Ectodermal cell (in vitro differentiated cells): ENCODE results near the gene NGFR.

Source experiments
- H3K27ac ChIP-seq: 2 replicates; pipeline ENCODE4 v1.7.0; 2013; ENCODE audit warnings: mild to moderate bottlenecking, low read depth, low read length; ENCODE audit not compliant: insufficient read depth, poor library complexity, severe bottlenecking
- H3K27me3 ChIP-seq: 2 replicates; pipeline ENCODE4 v1.7.0; 2013; ENCODE audit warnings: mild to moderate bottlenecking, low read length; ENCODE audit not compliant: insufficient read depth, control insufficient read depth, poor library complexity, severe bottlenecking
- H3K36me3 ChIP-seq: one replicate; pipeline ENCODE4 v1.7.0; 2013; ENCODE audit warnings: low read length; ENCODE audit not compliant: control insufficient read depth, insufficient read depth
- H3K4me1 ChIP-seq: one replicate; pipeline ENCODE4 v1.7.0; 2013; ENCODE audit warnings: low read length; ENCODE audit not compliant: control insufficient read depth, insufficient read depth
- H3K4me3 ChIP-seq: 2 replicates; pipeline ENCODE4 v1.7.0; 2013; ENCODE audit warnings: low read depth, low read length, control low read depth; ENCODE audit not compliant: insufficient read depth
- H3K9me3 ChIP-seq: 2 replicates; pipeline ENCODE4 v1.7.0; 2013; ENCODE audit warnings: mild to moderate bottlenecking, low read length, moderate library complexity; ENCODE audit not compliant: control insufficient read depth
- WGBS, 2 experiments: methylation state at CpG; one replicate each; pipeline ENCODE4 v1.1.7; 2013; ENCODE audit warnings: missing lambda C conversion rate in 2 of 2; 5-methylcytosine and 5-hydroxymethylcytosine counted together

Gene NGFR

DNA sequence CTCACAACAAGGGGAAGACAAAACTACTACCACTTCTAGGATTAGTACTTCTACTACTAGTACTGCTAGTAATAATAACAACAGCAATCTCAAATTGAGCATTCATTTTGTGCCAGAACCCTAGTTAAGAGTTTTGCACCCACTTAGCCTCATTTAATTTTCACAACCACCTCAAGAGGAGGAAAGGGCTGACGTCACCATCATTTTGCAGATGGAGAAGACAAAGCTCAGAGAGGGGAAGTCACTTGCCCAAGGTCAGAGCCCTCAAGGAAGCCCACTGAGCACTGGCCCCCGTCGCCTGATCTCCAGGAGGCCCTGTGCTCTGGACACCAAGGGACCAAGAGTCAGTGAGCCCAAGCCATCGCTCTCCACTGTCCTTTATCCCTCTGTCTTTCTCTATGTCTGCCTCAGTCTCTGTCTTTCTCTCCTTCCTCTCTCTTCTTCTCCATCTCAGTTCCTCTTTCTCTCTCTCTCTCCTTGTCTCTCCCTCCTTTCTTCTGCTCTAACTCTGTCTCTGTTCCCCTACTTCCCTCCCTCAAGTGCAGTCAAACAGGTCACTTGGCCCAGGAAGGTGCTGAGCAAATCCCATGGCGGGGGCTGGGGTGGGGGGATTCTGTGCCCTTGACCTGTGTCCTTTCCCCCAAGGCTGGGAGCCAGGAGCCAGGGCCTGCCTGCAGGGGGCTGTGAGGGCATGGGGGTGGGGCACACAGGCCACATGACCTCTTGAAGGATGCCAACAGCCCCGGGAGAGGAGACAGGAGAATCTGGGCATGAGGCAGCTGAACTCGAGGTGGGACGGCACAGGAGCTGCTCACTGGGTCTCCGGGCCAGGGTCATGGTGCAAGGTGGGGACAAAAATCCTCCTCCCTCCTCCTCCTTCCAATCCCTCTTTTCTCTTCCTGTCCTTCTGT is 11.2 kb upstream of the NGFR start:
- Histone ChIP-seq H3K36me3 (no peaks in the 10 kb centered on the region), H3K4me3 (no peak overlapping the region), H3K27me3 (peaks cover 8% of the 10 kb centered on the region), H3K27ac (no peak overlapping the region), H3K4me1 (peaks cover 27% of the 10 kb centered on the region), H3K9me3 (no peaks in the 10 kb centered on the region)
- 75% methylated on average over 9 of the region's 9 CpGs for WGBS, 2 experiments

DNA sequence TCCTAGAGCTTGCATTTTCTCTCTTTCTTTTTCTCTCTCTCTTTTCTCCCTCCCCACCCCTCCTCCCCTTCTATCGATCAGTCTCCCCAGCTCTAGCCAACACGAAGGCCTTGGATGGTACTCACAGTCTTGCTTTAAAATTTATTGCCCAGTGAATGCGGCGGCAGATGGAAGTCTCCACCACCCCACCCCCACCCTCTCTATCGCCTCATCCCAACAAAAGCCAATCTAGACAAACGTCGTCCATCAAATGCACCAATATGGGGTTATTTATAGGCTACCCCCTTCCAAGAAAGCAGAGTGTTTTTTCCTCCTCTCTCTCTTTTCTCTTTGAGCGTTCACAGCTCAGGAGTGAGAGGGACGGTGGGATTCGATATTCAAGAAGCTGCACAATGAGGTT is 10.5 kb upstream of the NGFR start:
- H3K9me3 ChIP-seq: no peaks in the 10 kb centered on the region
- H3K27me3 ChIP-seq: peaks cover 6% of the 10 kb centered on the region
- H3K27ac ChIP-seq: no peak overlapping the region
- H3K4me3 ChIP-seq: no peak overlapping the region
- 80 to 82% methylated on average over 10 of the region's 10 CpGs for WGBS, 2 experiments
- H3K36me3 ChIP-seq: no peaks in the 10 kb centered on the region
- peaks cover 27% of the 10 kb centered on the region for H3K4me1 ChIP-seq

DNA sequence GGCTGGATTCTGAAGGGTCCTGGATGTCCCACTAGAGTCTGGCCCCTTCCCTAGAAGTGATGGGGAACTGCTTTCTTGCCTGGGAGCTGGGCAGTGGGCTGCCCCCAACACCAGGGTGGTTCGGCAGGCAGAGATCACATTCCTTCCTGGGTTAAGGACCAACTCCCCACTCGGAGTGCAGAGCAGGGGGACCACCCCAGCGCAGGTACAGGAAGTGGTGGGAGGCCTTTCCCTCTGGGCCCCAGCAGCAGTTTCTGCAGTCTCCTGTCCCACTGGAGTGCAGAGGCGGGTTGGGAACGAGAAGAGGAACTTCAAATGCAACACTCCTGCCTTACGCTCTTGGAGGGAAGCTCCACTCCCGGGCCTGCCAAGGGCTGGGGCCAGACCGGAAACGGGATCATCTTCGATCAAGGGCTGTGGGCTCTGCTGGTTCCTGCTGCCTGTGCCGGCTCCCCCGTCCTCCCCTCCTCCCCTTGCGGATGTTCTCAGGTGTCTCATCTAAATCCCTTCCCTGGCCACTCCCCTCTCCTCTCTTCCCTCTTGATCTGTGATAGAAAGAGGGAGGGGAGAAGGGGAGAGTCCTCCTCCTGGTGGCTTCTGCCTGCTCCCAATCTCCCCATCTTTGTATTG is 9.0 kb upstream of the NGFR start:
- peaks cover 27% of the 10 kb centered on the region for H3K4me1 ChIP-seq
- WGBS, 2 experiments: 24% methylated on average over 12 to 13 of the region's 13 CpGs
- no peaks in the 10 kb centered on the region for H3K9me3 ChIP-seq
- H3K27ac ChIP-seq: no peak overlapping the region
- H3K27me3 ChIP-seq: no peaks in the 10 kb centered on the region
- H3K36me3 ChIP-seq: no peaks in the 10 kb centered on the region
- H3K4me3 ChIP-seq: no peak overlapping the region

DNA sequence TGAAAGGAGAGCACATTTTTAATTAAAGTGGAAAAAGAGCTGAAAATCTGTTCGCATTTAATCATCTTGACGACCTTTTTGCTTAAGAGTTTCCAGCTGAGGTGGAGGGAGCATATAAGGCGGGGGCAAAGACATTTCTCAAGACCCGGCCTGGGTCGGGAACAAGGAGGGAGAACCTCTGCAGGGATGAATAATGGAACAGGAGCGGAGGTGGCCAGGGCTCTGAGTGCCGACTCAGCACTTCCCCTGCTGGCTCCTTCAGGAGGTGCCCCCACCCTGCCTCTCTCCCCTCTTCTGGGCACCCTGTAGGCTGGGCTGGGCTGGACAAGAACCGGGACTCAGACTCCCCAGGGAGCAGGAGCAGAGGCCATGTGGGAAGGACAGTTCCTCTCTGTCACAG is 7.9 kb upstream of the NGFR start:
- Histone ChIP-seq H3K27ac (no peak overlapping the region), H3K36me3 (no peaks in the 10 kb centered on the region), H3K27me3 (no peaks in the 10 kb centered on the region), H3K4me3 (no peak overlapping the region), H3K4me1 (peaks cover 27% of the 10 kb centered on the region), H3K9me3 (no peaks in the 10 kb centered on the region)
- 65% methylated on average over 8 of the region's 8 CpGs for WGBS, 2 experiments

DNA sequence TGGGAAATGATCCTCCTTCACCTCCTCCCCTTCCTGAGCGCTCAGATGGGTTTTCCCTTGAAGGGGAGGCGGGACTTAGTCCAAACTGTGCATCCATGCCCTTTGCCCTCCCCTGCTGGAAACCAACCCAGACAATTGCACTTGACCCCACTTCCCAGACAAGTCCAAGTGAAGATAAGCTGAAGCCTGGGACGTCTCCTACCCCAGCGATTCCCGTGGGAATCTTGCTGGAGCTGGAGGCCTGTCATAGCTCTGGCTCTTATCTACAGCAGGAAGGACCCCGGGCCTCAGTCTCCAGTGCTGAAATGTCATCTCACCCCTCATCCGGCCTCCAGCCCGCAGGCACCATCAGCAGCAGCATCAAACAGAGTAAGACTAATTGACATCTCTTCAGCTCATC is 6.5 kb upstream of the NGFR start:
- Histone ChIP-seq H3K4me3 (no peak overlapping the region), H3K27ac (no peak overlapping the region), H3K36me3 (no peaks in the 10 kb centered on the region), H3K27me3 (peaks cover under 1% of the 10 kb centered on the region), H3K9me3 (no peaks in the 10 kb centered on the region), H3K4me1 (peaks cover 25% of the 10 kb centered on the region)
- 91 to 94% methylated on average over 8 of the region's 8 CpGs for WGBS, 2 experiments

DNA sequence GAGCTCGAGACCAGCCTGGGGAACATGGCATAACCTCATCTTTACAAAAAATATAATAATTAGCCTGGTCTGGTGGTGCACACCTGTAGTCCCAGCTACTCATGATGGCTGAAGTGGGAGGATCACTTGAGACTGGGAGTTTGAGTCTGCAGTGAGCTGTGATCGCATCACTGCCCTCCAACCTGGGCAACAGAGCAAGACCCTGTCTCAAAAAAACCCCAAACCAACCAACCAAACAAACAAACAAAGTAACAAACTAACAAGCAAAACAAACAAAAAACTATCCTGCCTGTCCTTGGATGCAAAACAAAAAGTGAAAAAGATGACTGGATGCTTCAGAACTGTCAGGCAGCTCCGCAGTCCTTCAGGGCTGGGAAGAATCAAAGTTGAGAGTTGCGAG is 5.7 kb upstream of the NGFR start:
- Histone ChIP-seq H3K27me3 (peaks cover 8% of the 10 kb centered on the region), H3K4me1 (peaks cover 25% of the 10 kb centered on the region), H3K36me3 (no peaks in the 10 kb centered on the region), H3K27ac (no peak overlapping the region), H3K4me3 (no peak overlapping the region), H3K9me3 (no peaks in the 10 kb centered on the region)
- 91 to 95% methylated on average over 4 of the region's 4 CpGs for WGBS, 2 experiments

DNA sequence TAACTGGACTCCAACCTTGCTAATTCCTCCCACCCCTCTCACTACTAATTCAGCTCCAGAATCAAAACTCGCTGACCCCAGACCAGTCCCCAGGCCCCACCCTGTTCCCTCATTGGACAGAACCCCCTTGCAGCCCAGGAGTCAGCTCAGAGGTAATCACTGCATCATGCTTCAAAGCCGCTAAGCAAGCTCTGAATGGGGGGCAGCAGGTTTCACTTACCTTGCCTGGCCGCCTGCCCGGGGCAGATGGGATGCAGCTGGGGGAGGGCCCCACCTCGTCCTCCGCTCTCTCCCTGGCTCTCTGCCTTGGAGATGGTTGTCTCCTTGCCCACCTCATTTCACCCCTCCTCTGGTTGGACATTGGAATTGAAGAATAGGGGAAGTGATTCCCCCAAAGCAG is 4.8 kb upstream of the NGFR start:
- Histone ChIP-seq H3K4me3 (no peak overlapping the region), H3K9me3 (no peaks in the 10 kb centered on the region), H3K4me1 (peaks cover 20% of the 10 kb centered on the region), H3K27ac (no peak overlapping the region), H3K27me3 (peaks cover 15% of the 10 kb centered on the region), H3K36me3 (no peaks in the 10 kb centered on the region)
- WGBS, 2 experiments: 89 to 90% methylated on average over 6 of the region's 6 CpGs

DNA sequence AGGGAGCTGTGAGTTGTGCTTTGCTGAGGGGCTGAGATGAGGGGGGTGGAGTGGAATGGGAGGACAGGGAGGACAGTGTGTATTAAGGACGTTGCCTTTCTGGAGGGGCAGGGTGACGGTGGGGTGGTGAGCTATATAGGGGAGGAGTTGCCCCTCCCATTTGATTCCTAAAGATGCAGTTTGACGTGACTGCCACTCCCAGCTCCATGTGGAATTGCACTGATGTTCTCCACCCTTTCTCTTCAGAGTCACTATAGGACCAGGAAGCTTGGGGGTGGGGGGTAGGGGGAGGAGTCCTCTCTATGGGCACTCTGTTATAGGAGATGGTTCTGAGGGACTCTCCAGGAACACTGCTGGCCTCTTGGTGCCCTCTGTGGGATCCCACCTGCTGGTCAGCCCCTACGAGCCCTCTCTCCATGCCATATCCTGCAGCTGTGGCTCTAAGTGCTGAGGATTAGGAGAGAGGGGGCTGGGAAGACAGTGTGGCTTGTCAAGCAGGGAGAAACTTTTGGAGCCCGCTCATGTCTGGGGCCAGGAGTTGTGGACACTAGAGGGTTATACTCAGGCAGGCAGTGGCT is 3.8 kb upstream of the NGFR start:
- Histone ChIP-seq H3K4me3 (no peak overlapping the region), H3K27me3 (peaks cover 26% of the 10 kb centered on the region), H3K36me3 (no peaks in the 10 kb centered on the region), H3K4me1 (peaks cover 10% of the 10 kb centered on the region), H3K9me3 (no peaks in the 10 kb centered on the region), H3K27ac (no peak overlapping the region)
- WGBS, 2 experiments: 62 to 65% methylated on average over 5 of the region's 5 CpGs

DNA sequence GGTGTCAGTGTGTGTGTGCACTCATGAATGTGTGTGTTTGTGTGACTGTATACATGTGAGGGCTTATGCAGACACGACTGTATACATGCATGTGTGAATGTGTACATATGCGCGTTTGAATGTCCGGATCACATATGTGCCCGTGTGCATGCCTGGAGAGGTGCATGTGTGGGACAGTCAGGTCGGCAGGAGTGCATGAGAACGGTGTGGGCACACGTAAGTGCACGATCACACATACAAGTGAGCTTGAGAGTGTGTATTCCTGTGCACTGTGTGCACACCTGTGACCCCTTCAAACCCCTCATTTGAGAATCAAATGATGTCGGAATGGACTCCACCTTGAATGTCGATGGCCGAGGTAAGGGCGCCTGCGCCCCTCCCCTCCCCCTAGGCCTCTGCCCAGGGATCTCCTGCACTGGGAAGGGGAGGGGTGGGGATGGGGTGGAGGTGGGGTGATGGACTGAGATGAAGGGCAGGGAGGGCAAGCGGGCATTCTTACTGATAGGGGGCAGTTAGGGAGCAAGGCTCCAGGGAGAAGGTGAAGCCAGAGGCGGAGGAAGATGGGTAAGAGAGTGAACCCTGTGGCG is 601 bp upstream of the NGFR start:
- 56 to 58% methylated on average over 17 of the region's 17 CpGs for WGBS, 2 experiments
- H3K27ac ChIP-seq: no peak overlapping the region

DNA sequence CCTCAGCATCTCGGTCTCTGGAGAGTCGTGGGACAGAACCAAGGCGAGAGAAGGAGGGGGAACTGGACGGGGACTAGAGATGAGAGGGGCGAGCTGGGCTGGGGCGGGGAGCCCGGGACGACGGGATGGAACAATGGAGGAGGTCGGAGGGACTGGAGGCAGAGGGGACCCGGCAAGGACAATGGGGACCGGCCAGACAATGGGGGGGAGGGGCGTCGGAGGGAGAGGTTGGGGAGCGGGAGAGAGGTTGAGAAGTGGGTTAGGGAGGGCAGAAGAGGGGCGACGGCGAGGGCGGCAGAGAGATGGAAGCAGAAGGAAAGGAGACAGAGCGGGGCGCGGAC is 719 bp downstream of the NGFR start:
- no peaks in the 10 kb centered on the region for H3K36me3 ChIP-seq
- H3K4me1 ChIP-seq: no peaks in the 10 kb centered on the region
- H3K4me3 ChIP-seq: peak overlapping the region; percentile 61
- H3K27me3 ChIP-seq: peaks cover 56% of the 10 kb centered on the region
- no peak overlapping the region for H3K27ac ChIP-seq
- 1% methylated on average over 22 of the region's 22 CpGs for WGBS, 2 experiments
- no peaks in the 10 kb centered on the region for H3K9me3 ChIP-seq

More for the DNA sequence above, 601 bp upstream of the NGFR start:
- Histone ChIP-seq H3K36me3 (no peaks in the 10 kb centered on the region), H3K27me3 (peaks cover 56% of the 10 kb centered on the region), H3K4me1 (no peaks in the 10 kb centered on the region), H3K4me3 (peak overlapping the region; percentile 30), H3K9me3 (no peaks in the 10 kb centered on the region)
